DMS79 treated with DMSO at 0.1 percent for 48 hours (cell line): Measurements from ENCODE around the gene RAE1.

Source experiments
- DNase-seq: peaks from one replicate; lab custom pipeline; 2025; lab: John Stamatoyannopoulos, UW

Gene RAE1

GRCh38 chr20:57372157-57372556 is 21.1 kb downstream of the RAE1 start:
- DNase-seq: no peak

- DNase-seq: no peak
These were observed 21.7 kb downstream of the RAE1 start for GRCh38 chr20:57372581-57373350.

GRCh38 chr20:57374343-57374930 is 23.4 kb downstream of the RAE1 start:
- DNase-seq: no peak

- DNase-seq: no peak
These were observed 24.0 kb downstream of the RAE1 start for GRCh38 chr20:57374931-57375651.

- DNase-seq: no peak
These were observed 24.7 kb downstream of the RAE1 start for GRCh38 chr20:57375652-57376230.

GRCh38 chr20:57377350-57377749 is 26.3 kb downstream of the RAE1 start:
- no peak for DNase-seq

- no peak for DNase-seq
These were observed 27.1 kb downstream of the RAE1 start for GRCh38 chr20:57378107-57378506.

GRCh38 chr20:57378646-57379262 is 27.7 kb downstream of the RAE1 start:
- no peak for DNase-seq

GRCh38 chr20:57379263-57379647 is 28.2 kb downstream of the RAE1 start:
- DNase-seq: no peak

GRCh38 chr20:57380081-57380750 is 29.2 kb downstream of the RAE1 start:
- no peak for DNase-seq

- peak; percentile 66 for DNase-seq
These were observed 30.8 kb downstream of the RAE1 start for GRCh38 chr20:57381596-57382503.

- no peak for DNase-seq
These were observed 31.5 kb downstream of the RAE1 start for GRCh38 chr20:57382516-57382915.

GRCh38 chr20:57383447-57384347 is 32.6 kb downstream of the RAE1 start:
- DNase-seq: no peak

- DNase-seq: no peak
These were observed 33.4 kb downstream of the RAE1 start for GRCh38 chr20:57384486-57384885.

GRCh38 chr20:57384953-57385761 is 34.1 kb downstream of the RAE1 start:
- DNase-seq: no peak

- DNase-seq: no peak
These were observed 34.9 kb downstream of the RAE1 start for GRCh38 chr20:57385940-57386339.

GRCh38 chr20:57386762-57387161 is 35.7 kb downstream of the RAE1 start:
- DNase-seq: no peak

- no peak for DNase-seq
These were observed 36.4 kb downstream of the RAE1 start for GRCh38 chr20:57387463-57387862.

- no peak for DNase-seq
These were observed 36.9 kb downstream of the RAE1 start for GRCh38 chr20:57387945-57388371.
